Tibial artery (tissue), 4 donors: ENCODE results near the gene CDRT4.

ENCODE experiments used
- DNase-seq, 2 donors: peaks; one replicate each; pipeline ENCODE4 v3.0.0-alpha.2; 2019
- H3K27ac ChIP-seq, 2 donors: fragments of 200-600 bp; sonication (generic) in 1 of 2; 1 replicate in 1 of 2; 2 replicates in 1 of 2; pipeline ENCODE4 v1.5.1; 2018 to 2019; ENCODE audit warnings: mild to moderate bottlenecking in 1 of 2
- H3K27me3 ChIP-seq, 2 donors: fragments of 200-600 bp; sonication (generic) in 1 of 2; one replicate each; pipeline versions ENCODE4 v1.5.1 to v1.6.0; 2016 to 2019
- H3K36me3 ChIP-seq, 3 donors: fragments of 200-600 bp; sonication (generic) in 2 of 3; one replicate each; pipeline ENCODE4 v1.5.1; 2016 to 2019; ENCODE audit warnings: mild to moderate bottlenecking in 2 of 3
- H3K4me1 ChIP-seq, 4 donors: fragments of 200-600 bp; sonication (generic) in 2 of 4; 1 replicate in 3 of 4; 2 replicates in 1 of 4; pipeline ENCODE4 v1.5.1; 2016 to 2019
- H3K4me3 ChIP-seq, 2 donors: fragments of 200-600 bp; sonication (generic) in 1 of 2; 1 replicate in 1 of 2; 2 replicates in 1 of 2; pipeline ENCODE4 v1.5.1; 2018 to 2019; ENCODE audit warnings: mild to moderate bottlenecking in 2 of 2
- H3K9me3 ChIP-seq, 3 donors: fragments of 200-600 bp; sonication (generic) in 1 of 3; one replicate each; pipeline ENCODE4 v1.5.1; 2016 to 2019
- intact Hi-C: fragments of 100-400 bp; cut with DNase I; formaldehyde crosslinking; loops from one replicate; pipeline ENCODE4 v1.15.0; 2023; ENCODE audit warnings: low total_unique reads
- TF ChIP-seq, protein P1 (sequence below), 2 experiments: fragments of 200-600 bp in 1 of 2; fragments of 450-650 bp in 1 of 2; IDR thresholded peaks; one replicate each; pipeline ENCODE4 v1.5.1; 2017 to 2019; ENCODE audit warnings: antibody characterized with exemption in 2 of 2, mild to moderate bottlenecking in 1 of 2, moderate library complexity in 1 of 2

CDRT4 gene

DNA sequence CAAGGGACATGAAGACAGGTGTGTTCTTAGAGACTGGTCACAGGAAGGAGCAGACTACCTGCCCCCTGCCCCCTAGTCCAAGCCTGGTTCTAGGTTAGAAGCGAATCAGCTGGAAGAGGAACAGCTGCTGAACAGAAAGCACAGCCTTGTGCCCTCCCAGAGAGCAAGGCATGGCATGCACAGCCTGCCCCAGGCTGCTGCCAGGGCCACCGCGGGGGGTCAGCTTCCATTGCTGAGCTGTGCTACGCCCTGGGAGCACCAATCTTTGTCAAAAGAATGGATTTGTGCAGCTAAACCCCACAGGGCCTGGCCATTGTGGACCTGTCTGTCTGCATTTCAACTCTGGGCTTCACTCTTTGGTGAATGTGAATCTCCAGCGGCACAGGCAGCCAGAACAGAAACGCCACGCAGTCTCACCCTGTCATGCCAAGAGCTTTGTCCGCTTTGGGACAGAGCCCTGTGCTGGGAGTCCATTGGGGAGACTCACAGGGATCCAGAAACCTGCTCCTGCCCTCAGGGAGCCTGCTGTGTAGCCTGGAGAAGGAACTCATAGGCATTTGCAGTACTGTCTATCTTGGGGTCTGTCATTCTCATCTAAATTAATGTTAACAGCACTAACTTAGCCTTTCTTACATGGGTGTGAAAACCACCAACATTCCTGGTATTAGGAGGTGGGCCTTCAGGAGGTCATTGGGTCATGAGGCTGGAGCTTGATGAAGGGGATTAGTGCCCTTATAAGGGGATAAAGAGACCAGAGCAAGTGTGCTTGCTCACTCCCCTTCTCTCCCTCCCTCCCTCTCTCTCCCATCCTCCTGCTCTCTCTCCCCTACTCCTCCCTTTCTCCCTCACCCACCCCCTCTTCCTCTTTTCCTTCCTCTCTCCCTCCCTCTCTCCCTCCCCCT lies 25.6 kb upstream of the CDRT4 start:
- no peak for DNase-seq
- H3K27me3 ChIP-seq: no peaks in the 10 kb centered on the region
- H3K27ac ChIP-seq: no peak overlapping the region
- H3K9me3 ChIP-seq: no peaks in the 10 kb centered on the region
- intact Hi-C loops: no loop called here
- H3K36me3 ChIP-seq: peaks cover 0 to 14% (median 0%) of the 10 kb centered on the region in 3 donors
- H3K4me1 ChIP-seq: no peaks in the 10 kb centered on the region
- H3K4me3 ChIP-seq: no peak overlapping the region
- TF ChIP-seq, protein P1, sequence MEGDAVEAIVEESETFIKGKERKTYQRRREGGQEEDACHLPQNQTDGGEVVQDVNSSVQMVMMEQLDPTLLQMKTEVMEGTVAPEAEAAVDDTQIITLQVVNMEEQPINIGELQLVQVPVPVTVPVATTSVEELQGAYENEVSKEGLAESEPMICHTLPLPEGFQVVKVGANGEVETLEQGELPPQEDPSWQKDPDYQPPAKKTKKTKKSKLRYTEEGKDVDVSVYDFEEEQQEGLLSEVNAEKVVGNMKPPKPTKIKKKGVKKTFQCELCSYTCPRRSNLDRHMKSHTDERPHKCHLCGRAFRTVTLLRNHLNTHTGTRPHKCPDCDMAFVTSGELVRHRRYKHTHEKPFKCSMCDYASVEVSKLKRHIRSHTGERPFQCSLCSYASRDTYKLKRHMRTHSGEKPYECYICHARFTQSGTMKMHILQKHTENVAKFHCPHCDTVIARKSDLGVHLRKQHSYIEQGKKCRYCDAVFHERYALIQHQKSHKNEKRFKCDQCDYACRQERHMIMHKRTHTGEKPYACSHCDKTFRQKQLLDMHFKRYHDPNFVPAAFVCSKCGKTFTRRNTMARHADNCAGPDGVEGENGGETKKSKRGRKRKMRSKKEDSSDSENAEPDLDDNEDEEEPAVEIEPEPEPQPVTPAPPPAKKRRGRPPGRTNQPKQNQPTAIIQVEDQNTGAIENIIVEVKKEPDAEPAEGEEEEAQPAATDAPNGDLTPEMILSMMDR (IDR thresholded peaks at IDR 0.05): no peak

DNA sequence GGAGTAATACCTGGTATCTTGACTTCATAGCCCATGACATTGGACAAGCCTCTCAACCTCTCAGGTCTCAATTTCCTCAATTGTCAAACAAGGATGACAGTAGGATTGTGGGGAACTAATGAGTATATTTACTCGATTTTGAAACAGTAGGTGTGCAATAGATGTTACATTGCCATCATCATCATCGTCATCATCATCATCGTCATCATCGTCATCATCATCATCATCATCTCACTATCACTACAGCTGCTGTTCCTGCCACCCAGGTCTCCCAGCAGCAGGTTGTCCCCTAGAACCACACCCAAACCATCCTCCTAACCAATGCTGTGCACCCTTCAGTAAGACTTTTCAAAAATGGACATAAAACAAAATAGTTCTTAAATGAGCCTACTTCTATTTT lies 24.8 kb upstream of the CDRT4 start:
- intact Hi-C loops: no loop called here
- DNase-seq: no peak
- no peaks in the 10 kb centered on the region for H3K27me3 ChIP-seq
- H3K9me3 ChIP-seq: no peaks in the 10 kb centered on the region
- no peak overlapping the region for H3K27ac ChIP-seq
- peaks cover 0 to 11% (median 0%) of the 10 kb centered on the region in 3 donors for H3K36me3 ChIP-seq
- no peak overlapping the region for H3K4me3 ChIP-seq
- H3K4me1 ChIP-seq: no peaks in the 10 kb centered on the region
- TF ChIP-seq, protein P1 (IDR thresholded peaks at IDR 0.05): no peak

DNA sequence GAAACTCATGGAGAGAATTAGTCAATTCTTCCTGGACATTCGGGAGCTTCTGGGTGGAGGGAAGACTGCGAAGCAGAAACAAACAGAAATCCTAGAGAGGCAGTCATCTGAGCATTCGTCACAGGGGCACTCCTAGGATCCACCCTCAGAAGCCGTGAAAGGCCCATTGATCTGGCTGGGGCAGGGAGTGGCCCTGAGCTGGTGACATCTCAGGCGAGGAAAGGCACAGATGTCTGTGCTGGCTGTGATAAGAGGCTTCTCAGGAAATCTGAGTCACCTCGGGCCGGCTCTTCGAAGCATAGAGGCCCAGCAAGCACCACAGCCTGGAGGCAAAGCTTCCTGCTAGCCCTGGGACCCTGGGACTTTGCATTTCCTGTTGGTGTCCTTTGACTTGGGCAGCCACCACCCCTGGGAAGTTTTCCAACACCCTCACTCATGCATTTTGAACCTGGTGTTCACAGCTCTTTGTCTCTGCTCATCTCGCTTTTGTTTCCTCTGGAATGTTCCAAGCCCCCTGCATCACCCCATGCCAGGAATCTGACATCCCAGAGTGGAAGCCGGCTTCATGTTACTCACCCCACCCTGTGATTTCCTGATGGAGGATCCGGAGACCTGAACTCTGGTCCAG lies 23.3 kb upstream of the CDRT4 start:
- TF ChIP-seq, protein P1 (IDR thresholded peaks at IDR 0.05): no peak
- DNase-seq: peak; percentile 80 to 85
- H3K4me3 ChIP-seq: no peak overlapping the region

DNA sequence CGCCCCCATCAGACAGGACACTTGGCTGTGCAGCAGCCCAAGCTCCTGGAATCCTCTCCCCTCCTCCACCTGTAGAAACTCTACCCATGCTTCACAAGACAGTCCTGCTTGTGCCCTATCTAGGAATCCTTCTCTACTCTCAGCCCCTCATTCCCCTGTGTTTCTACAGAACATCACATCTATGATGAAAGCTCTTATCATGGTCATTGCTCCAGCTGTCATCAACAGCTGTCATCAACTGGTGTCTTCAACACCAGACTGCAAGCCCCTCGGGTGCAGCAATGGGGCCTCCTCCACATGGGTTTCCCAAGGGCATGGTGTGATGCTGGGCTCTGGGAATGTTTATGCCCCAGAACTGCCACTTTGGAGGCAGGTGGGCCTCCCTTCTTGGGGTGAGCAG lies 21.1 kb upstream of the CDRT4 start:
- Histone ChIP-seq H3K27ac (no peak overlapping the region), H3K27me3 (no peaks in the 10 kb centered on the region), H3K4me1 (no peaks in the 10 kb centered on the region), H3K36me3 (peaks cover 0 to 6% (median 0%) of the 10 kb centered on the region in 3 donors), H3K4me3 (no peak overlapping the region), H3K9me3 (no peaks in the 10 kb centered on the region)
- intact Hi-C loops: no loop called here
- no peak for DNase-seq
- TF ChIP-seq, protein P1 (IDR thresholded peaks at IDR 0.05): no peak

More for the DNA sequence above, 23.3 kb upstream of the CDRT4 start:
- no peaks in the 10 kb centered on the region for H3K9me3 ChIP-seq
- intact Hi-C loops: no loop called here
- no peaks in the 10 kb centered on the region for H3K4me1 ChIP-seq
- peak overlapping the region in 1 of 2 donors; percentile 10 for H3K27ac ChIP-seq
- no peaks in the 10 kb centered on the region for H3K36me3 ChIP-seq
- H3K27me3 ChIP-seq: no peaks in the 10 kb centered on the region

DNA sequence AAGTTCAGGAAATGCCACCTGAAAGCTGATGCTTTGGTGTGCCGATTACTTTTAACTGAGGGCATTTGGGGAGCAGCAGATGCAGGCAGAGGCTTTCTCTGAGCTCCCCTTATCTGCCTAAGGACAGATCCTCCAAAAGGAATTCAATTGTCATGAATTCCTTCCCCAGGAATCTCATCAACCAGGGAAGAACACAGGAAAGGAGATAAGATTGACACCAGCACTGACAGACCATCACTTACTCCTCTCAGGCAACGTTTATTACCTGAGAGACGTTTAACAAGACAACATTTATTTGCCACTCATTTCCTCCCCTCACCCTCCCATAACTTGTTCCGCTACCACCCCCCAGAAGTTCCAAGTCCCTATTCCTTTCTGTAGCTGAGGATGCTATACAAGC lies 17.6 kb upstream of the CDRT4 start:
- no peak for DNase-seq
- H3K27me3 ChIP-seq: no peaks in the 10 kb centered on the region
- no peaks in the 10 kb centered on the region for H3K4me1 ChIP-seq
- no peak overlapping the region for H3K27ac ChIP-seq
- TF ChIP-seq, protein P1 (IDR thresholded peaks at IDR 0.05): no peak
- intact Hi-C loops: no loop called here
- H3K36me3 ChIP-seq: peaks cover 0 to 7% (median 0%) of the 10 kb centered on the region in 3 donors
- no peaks in the 10 kb centered on the region for H3K9me3 ChIP-seq
- no peak overlapping the region for H3K4me3 ChIP-seq
